K562 treated with DMSO at 1 percent for 12 hours (cell line): ENCODE measurements around the gene TRIM27. TPM values are rescaled to one million over a fixed set of nuclear protein-coding genes. Genes with fewer than 3 reads are reported as not detected.

Experiments used
- total RNA-seq: library from RNA; unstranded; fragments of 300-600 nt; gene quantifications from 2 replicates; pipeline ENCODE4 v1.2.3, GENCODE V29; 2022; ENCODE audit not compliant: insufficient read depth

TRIM27 gene, protein sequence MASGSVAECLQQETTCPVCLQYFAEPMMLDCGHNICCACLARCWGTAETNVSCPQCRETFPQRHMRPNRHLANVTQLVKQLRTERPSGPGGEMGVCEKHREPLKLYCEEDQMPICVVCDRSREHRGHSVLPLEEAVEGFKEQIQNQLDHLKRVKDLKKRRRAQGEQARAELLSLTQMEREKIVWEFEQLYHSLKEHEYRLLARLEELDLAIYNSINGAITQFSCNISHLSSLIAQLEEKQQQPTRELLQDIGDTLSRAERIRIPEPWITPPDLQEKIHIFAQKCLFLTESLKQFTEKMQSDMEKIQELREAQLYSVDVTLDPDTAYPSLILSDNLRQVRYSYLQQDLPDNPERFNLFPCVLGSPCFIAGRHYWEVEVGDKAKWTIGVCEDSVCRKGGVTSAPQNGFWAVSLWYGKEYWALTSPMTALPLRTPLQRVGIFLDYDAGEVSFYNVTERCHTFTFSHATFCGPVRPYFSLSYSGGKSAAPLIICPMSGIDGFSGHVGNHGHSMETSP
- 81.8 and 119 TPM in 2 replicates for total RNA-seq

GRCh38 chr6:28923318-28924102, at the start of gene TRIM27:
Gene TRIM27, minus strand, starts transcription at chr6:28923985. Its CDS starts 353 bp downstream, at chr6:28923632.

Other genes starting within 250 kb of the TRIM27 start
- 5.9 and 9.1 TPM in 2 replicates for gene ZNF311, start 81.3 kb upstream of the TRIM27 start, total RNA-seq
- gene OR2W1, start 121.2 kb upstream of the TRIM27 start, total RNA-seq, result not detected in 2 replicates
- gene OR2B3, start 163.3 kb upstream of the TRIM27 start, total RNA-seq, result not detected in 2 replicates
- not detected in 2 replicates for gene OR2J1, start 175.5 kb upstream of the TRIM27 start, total RNA-seq
- gene OR2J3, start 184.1 kb upstream of the TRIM27 start, total RNA-seq, result not detected in 2 replicates
- gene OR2J2, start 246.9 kb upstream of the TRIM27 start, total RNA-seq, result not detected in 2 replicates